Stimulated activated CD4-positive, alpha-beta T cell treated with anti-CD3 and anti-CD28 coated beads, Interleukin-15, amount 100 ng/mL, for 1 hour (primary cell): ENCODE results near the gene KCNIP1.

Source experiments
- DNase-seq, 2 donors: peaks; one replicate each; pipeline ENCODE4 v3.0.0-alpha.2; 2020; ENCODE audit warnings: low read depth in 1 of 2, low spot score in 1 of 2

KCNIP1 gene

GRCh38 chr5:170626507-170627150 is 122.8 kb downstream of the KCNIP1 start:
- no peak for DNase-seq

DNA sequence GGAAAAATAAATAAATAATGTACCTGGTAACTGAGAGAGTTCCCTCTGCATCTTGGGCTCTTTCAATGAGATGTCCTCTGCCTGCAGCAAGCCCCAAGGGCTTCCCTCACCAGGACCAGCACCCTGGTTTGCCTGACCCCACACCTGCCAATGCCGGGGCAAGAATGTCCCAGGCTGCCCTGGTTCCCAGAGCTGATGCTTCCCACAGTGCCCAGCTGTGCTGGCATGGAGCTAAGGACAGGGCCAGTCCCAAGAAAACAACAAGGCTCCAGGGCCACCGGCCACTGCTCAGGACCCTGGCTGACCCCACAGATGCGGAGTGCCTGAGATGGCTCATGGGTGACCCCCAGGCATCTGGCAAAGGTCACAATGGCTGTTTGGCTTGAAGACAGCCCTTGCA is 123.5 kb downstream of the KCNIP1 start:
- no peak for DNase-seq

GRCh38 chr5:170628028-170628427 is 124.2 kb downstream of the KCNIP1 start:
- DNase-seq, result no peak

- DNase-seq, result no peak
These were observed 125.1 kb downstream of the KCNIP1 start for GRCh38 chr5:170628691-170629565.

DNA sequence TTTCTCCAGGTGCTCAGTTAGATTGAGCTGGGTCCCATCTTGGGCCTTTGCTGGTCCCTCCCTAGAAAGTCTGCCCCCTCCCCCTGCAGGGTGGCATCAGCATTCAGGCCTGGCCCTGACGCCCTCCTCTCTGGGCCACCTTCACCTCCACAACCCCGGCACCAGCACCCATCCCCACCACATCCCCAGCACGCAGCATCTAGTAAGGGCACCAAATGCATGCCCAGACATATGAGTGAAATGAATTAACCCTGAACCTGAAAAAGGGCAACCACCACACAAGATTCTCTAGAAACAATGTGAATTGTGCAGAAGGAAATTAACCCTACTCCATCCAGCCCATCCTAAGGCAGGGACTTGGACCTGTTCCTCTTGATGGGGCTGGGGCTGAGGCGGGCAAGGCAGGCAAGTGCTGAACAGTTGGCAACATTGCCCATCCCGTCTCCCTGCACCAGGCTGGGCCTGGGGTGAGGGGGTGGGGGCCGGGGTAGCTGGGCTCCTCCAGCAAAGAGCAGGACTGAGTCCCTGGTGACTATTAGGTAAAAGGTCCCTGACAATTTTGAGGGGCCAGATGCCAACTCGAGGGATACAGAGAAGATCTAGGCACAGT is 125.9 kb downstream of the KCNIP1 start:
- no peak for DNase-seq

DNA sequence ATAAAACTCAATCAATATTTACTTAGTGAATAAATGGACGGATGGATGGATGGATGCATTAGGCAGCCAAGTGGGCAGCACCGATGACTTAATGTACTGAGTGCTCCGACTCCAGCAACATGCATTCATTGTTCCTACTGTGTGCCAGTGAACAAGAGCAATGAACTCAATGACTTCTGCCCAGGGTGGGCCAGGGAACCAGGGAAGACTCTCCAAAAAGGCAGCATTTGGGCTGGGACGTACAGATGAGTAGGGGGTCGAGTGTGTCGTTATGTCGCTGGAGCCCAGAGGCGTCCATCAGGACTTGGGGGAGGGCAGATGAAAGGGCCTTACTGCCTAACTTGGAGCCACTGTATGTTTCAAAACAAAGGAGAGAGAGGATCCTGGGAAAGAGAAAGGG is 126.4 kb downstream of the KCNIP1 start:
- no peak for DNase-seq

DNA sequence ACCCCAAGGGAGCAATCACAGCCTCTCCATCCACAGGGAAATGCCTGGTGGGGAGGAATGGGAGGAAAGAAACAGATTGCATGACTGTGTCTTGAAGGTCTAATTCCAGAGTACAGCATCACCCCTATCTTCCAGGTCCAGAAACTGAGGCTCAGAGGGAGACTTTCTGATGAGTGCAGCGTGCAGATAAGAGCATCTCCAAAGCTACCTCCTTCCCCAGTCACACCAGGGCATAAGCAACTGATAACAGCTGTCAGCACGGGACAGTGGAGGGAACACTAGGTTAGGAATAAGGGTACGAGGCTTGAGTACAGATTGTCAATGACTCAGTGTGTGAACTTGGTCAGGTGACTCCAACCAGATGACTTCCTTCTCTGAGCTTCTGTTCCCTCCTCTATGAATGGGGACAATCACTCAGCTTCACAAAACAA is 126.9 kb downstream of the KCNIP1 start:
- no peak for DNase-seq

DNA sequence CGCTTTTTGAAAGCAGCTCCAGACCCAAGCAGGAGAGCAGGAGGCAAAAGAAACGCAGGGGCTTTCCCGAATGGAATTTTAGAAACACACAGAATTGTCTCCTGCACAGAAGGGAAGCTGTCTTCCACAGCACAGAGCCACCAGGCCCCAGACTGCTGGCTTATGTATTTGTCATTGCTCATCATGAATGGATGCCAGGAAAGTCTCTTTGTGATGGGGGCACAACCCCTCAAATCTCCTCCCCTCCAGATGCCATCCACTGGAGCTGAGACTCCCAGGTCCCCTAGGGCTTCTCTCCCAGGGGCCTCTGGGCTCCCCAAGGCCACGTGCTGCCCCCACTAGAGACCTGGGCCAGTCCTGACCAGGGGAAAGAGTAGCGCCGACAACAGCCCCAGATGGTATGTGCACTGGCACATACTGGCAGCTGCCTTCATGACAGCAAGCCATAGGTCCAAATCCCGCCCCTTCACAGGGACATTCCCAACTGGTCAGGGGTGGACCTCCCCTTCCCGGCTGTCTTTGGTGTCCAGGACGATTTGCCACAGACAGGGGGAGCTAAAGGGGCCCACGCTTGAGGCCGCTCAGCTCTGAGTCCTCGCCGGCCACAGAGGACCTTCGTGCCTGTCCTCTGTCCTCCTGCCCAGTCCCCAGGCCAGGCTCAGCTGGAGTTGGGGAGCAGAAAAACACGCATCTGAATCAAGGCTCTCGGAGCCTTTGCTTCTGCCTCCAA is 127.8 kb downstream of the KCNIP1 start:
- DNase-seq, result no peak

DNA sequence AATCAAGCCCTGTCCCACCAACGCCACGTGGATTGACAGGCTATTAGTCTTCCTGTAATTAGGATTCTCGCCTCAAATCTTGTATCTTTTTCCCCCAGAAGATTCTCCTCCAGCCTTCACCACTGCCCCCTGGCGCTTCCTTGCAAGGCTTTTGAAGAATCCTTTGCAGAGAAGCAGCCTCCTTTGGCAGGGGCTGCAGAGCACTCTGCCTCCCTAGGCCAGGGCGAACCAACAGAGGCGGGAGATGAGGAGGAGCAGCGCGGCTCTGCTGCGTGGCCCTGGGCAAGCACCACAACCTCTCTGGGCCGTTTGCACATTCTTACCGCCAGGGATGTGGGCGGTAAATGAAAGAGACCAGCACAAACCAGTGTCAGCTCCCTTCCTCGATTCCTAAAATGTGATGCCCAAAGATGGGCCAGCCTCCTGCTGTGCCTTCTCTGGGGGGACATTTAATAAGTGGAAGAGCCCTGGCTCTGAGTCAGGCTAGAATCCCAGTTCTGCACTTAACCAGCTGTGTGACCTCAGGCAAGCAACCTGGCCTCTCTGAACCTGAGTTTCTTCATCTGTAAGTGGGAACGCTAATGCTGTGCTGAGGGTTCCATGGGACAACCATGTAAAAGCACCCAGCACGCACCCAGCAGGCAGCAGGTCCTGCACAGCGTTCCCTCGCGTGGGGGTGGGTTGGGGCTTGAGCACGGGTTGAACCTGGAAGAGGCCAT is 128.6 kb downstream of the KCNIP1 start:
- DNase-seq, result no peak

- peak; percentile 23 to 50 for DNase-seq
These were observed 129.1 kb downstream of the KCNIP1 start for GRCh38 chr5:170632985-170633234.

DNA sequence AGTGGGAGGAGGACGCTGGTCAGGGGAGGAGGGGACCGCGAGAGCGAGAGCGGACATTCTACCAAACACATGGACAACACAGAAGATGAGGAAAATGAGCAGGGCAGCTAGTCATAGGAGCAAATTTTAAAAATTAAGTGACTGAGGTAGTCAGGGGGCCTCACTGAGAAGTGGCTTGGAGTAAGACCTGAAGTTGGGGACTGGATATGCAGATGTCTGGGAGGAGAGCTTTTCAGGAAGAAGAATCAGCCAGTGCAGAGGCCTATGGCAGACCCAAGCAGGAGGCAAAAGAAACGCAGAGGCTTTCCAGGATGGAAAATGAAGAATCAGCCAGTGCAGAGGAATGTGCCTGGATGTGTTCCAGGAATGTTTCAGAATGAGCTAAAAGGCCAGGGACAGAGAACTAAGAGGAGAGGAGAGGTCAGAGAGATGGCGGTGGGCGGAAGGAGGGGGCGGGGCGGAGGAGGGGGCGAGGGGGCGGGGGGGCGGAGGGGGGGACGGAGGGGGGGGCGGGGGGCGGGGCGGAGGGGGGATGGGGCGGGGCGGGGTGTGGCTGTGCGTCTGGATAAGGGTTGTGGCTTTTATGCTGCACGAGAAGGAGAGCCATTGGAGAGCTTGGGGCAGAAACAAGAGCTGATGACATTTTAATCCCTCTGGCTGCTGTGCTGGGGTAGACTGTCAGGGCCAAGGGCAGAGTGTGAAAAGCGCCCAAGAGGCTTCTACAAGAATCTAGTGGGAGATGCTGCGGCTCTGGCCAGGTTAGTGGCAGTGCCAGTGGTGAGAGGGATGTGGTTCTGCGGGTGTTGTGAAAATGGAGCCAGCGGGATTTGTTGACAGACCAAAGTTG is 129.6 kb downstream of the KCNIP1 start:
- DNase-seq, result no peak

- DNase-seq, result no peak
These were observed 130.6 kb downstream of the KCNIP1 start for GRCh38 chr5:170634256-170634990.

DNA sequence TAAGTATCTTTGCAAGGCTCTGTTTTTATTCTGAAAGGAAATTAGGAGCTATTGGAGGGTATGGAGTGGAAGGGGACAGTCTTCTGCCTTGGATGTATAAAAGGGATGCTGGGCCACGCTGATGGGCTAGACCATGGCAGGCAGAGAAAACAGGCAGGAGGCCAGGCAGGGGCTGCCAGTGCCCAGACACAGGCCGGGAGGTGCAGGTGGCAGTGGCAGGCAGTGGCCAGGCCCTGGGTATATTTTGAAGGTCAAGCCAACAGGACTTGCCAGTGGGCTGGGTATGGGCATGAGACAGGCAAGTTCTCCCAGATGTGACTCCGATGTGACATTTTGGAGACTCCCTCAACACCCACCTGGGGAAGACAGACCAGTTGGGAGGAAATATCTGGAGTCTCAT is 131.9 kb downstream of the KCNIP1 start:
- DNase-seq, result no peak

DNA sequence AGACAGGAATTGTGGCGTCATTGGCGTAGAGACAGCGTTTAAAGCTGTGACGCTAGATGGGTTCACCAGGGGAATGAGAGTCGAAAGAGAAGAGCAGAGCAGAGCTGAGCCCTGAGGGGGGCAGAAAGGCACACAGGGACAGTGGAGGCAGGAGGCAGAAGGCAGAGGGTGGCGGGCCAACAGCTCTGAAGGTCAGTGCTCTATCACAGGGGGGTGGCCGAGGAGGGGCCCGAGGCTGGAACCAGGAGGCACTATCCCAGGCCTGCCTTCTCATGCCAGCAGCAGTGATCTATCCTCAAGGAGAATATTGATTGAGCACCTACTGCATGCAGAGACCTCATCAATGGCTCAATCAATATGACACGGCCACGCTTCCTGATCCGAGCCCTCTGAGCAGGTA is 132.4 kb downstream of the KCNIP1 start:
- no peak for DNase-seq

GRCh38 chr5:170636801-170637477 is 133.1 kb downstream of the KCNIP1 start:
- no peak for DNase-seq

- no peak for DNase-seq
These were observed 134.2 kb downstream of the KCNIP1 start for GRCh38 chr5:170638051-170638450.

DNA sequence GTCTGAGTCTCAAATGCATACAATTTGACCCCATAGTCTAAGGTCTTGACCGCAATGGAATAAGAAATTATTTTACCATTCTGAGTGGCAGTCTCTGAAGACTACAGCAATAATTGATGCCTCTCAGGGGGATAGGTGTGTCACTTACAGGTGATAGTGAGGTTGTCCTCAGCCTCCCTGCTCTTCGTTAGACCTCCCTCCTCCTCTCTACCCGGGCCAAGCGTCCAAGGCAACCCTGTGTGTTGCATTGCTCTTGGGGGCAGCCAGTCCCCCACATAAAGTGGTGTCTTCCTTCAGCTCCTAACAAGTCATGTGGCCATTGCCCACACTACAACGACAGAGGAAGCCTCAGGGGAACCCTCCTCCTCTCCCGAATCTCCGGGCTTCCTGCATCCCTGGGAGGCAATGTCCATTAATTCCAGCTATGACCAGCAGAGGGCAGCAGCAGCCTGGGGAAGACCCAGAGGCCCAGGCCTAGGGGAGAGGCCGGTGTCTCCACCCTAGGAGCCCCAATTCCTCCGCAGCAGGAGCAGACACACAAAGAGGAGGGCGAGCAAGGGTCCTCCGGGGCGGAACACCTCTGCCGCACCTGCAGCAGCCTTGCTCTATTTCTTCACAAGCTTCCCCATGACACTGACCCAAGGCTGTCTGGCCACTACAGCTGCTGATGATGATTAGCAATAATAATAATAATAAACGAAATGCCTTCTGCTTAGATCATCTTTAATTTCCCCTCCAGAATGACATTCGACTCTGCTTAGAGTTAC is 134.8 kb downstream of the KCNIP1 start:
- peak in 1 of 2 donors; percentile 34 for DNase-seq

- no peak for DNase-seq
These were observed 135.6 kb downstream of the KCNIP1 start for GRCh38 chr5:170639221-170639925.
